SK-N-MC (cell line): ENCODE measurements around the gene ATG13.

Experiments
- DNase-seq: peaks from one replicate; pipeline ENCODE4 v3.0.0-alpha.2; 2011; ENCODE audit warnings: low read depth, low spot score
- H3K27ac ChIP-seq: fragments of 200-600 bp; sonication (generic); 2 replicates; pipeline ENCODE4 v1.5.1; 2016; ENCODE audit warnings: mixed run types
- H3K36me3 ChIP-seq: fragments of 200-600 bp; sonication (generic); 2 replicates; pipeline ENCODE4 v1.6.1; 2017; ENCODE audit warnings: antibody characterized with exemption, low read length, mixed read lengths; ENCODE audit not compliant: insufficient read depth
- H3K4me3 ChIP-seq: fragments of 200-600 bp; sonication (generic); 2 replicates; pipeline ENCODE4 v1.5.1; 2016
- H3K9ac ChIP-seq: fragments of 200-600 bp; sonication (generic); 2 replicates; pipeline ENCODE4 v1.8.0; 2017; ENCODE audit warnings: mixed run types, mixed read lengths; ENCODE audit not compliant: insufficient read length
- H3K9me3 ChIP-seq: fragments of 200-600 bp; sonication (generic); 2 replicates; pipeline ENCODE4 v1.6.1; 2017; ENCODE audit warnings: low read depth, mild to moderate bottlenecking, antibody characterized with exemption, low read length, moderate library complexity, mixed read lengths
- EZH2 ChIP-seq: fragments of 200-600 bp; sonication (generic); IDR thresholded peaks from one replicate; pipeline ENCODE4 v1.6.1; 2017; ENCODE audit warnings: antibody characterized with exemption
- FOXP2 ChIP-seq: optimal IDR thresholded peaks from 2 replicates; pipeline ENCODE3; 2011; ENCODE audit warnings: mild to moderate bottlenecking, moderate library complexity; ENCODE audit not compliant: insufficient read depth; ENCODE audit errors: extremely low read length, control extremely low read depth
- POLR2AphosphoS5 ChIP-seq: IDR thresholded peaks from 2 replicates; pipeline ENCODE4 v1.6.1; 2012; ENCODE audit warnings: mild to moderate bottlenecking, low read depth, low read length, borderline replicate concordance

Gene ATG13

DNA sequence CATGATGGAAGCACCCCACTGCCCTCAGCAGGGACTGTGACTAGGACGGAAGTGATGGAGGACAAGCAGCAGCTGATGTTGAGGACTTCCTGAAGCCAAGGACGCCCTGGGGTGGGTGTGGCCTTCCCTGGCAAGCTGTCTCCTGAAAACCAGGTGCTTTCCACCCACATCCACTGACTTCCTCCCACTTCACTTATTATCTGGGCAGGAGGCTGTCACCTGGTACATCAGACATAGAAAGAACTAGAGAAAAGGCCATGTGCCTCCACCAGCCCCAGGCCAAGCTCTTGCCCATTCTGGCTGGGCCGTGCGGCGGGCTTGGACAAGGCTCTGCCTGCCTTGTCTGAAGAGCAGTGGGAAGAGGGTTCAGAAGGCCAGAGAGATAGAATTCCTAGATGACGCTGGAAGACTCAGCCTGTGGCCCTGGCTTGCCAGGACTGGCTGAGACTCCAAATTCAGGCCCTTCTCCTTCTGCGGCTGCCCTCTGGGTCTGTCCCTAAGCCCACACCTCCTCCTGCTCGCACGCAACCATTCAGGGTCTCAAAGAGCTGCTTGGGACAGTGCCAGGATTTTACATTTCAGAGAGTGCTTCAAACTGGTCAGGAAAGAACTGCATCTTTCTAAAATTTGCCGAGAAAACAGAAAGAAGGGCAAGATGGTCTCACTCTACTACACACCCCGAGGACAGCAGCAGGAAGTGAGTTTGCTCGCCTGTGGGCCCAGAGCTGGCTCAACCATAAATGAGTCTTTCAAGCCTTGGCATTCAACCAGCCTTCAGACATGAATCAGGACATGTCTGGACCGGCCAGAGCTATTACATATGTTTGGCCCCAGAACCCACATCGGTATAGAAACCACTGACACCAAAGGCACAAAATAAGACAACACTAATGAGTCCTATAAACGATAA is 69.8 kb downstream of the ATG13 start:
- Histone ChIP-seq H3K27ac (no peak overlapping the region), H3K4me3 (no peak overlapping the region), H3K36me3 (peaks cover 3% of the 10 kb centered on the region; the same call in 1 of the 2 replicates), H3K9me3 (no peaks in the 10 kb centered on the region), H3K9ac (no peak overlapping the region)
- DNase-seq, result no peak
- no peak for TF ChIP-seq EZH2
- TF ChIP-seq POLR2AphosphoS5, result no peak
- no peak for TF ChIP-seq FOXP2

- Histone ChIP-seq H3K27ac (no peak overlapping the region), H3K9ac (no peak overlapping the region), H3K9me3 (no peaks in the 10 kb centered on the region), H3K36me3 (peaks cover 3% of the 10 kb centered on the region; the same call in 1 of the 2 replicates), H3K4me3 (no peak overlapping the region)
- no peak for DNase-seq
- no peak for TF ChIP-seq EZH2
- no peak for TF ChIP-seq FOXP2
- no peak for TF ChIP-seq POLR2AphosphoS5
Observed at GRCh38 chr11:46690702-46691101, 73.3 kb downstream of the ATG13 start.

DNA sequence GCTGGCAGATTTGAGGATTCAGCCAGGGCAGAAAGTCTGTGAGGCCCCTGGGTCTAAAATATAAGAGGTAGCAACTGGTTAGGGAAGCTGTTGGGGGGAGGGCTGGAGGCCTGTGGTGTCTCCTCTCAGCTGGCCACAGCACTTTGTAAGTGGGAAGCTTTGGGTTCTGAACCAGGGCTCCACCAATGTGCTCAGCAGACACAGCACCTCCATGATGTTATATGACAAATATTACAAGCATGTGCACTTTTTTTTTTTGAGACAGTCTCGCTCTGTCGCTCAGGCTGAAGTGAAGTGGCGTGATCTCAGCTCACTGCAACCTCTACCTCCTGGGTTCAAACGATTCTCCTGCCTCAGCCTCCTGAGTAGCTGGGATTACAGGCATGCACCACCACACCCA is 75.1 kb downstream of the ATG13 start:
- TF ChIP-seq POLR2AphosphoS5 (no peak), EZH2 (no peak), FOXP2 (no peak)
- no peaks in the 10 kb centered on the region for H3K9me3 ChIP-seq
- H3K36me3 ChIP-seq, result peaks cover 3% of the 10 kb centered on the region; the same call in 1 of the 2 replicates
- H3K27ac ChIP-seq, result no peak overlapping the region
- H3K9ac ChIP-seq, result no peak overlapping the region
- no peak for DNase-seq
- no peak overlapping the region for H3K4me3 ChIP-seq

DNA sequence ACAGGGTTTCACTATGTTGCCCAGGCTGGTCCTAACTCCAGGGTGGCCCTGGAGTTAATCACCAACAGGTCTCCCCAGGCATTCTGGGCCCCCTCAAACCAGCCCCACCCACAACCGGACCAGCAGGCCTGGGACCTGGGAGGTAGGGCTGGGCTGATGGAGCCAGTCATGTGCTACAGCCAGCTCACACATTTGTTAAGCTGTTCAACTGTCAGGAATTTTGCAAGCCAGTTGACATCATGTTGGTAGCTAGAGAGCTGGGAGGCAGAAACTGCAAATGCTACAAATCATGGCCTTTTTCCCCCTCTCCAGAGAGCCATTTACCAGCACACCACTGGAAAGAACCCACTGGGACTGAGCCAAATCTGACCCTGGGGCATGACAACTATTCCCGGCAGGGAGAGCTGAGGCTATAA is 76.3 kb downstream of the ATG13 start:
- no peak overlapping the region for H3K9ac ChIP-seq
- TF ChIP-seq POLR2AphosphoS5 (no peak), FOXP2 (no peak), EZH2 (no peak)
- no peak overlapping the region for H3K4me3 ChIP-seq
- DNase-seq, result no peak
- no peaks in the 10 kb centered on the region for H3K9me3 ChIP-seq
- H3K36me3 ChIP-seq, result no peaks in the 10 kb centered on the region; the same call in 1 of the 2 replicates
- no peak overlapping the region for H3K27ac ChIP-seq

DNA sequence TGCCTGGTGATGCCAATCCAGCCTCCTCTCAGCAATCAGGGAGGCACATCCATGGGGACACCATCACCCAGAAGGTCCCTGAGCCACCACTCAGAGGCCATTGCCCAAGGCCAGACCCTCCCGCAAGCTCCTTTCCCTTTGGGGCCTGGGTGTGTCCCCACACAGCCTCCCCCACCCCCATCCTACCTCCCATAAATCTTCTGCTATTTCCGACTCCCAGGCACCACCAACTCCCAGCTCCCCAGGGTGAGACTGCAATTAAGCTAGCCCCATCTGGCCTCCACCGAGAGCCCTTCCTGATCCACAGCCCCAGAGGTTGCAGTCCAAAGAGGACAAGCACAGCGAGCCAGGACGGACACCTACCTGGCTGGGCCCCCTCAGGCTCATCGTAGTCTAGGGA is 76.7 kb downstream of the ATG13 start:
- H3K4me3 ChIP-seq, result no peak overlapping the region
- no peaks in the 10 kb centered on the region; the same call in 1 of the 2 replicates for H3K36me3 ChIP-seq
- no peak for DNase-seq
- no peak overlapping the region for H3K27ac ChIP-seq
- H3K9me3 ChIP-seq, result no peaks in the 10 kb centered on the region
- TF ChIP-seq POLR2AphosphoS5 (no peak), FOXP2 (no peak), EZH2 (no peak)
- H3K9ac ChIP-seq, result no peak overlapping the region

GRCh38 chr11:46694607-46695006 is 77.3 kb downstream of the ATG13 start:
- no peak for DNase-seq
- Histone ChIP-seq H3K9me3 (no peaks in the 10 kb centered on the region), H3K9ac (no peak overlapping the region), H3K27ac (no peak overlapping the region), H3K36me3 (no peaks in the 10 kb centered on the region; the same call in 1 of the 2 replicates), H3K4me3 (no peak overlapping the region)
- no peak for TF ChIP-seq EZH2
- TF ChIP-seq FOXP2, result no peak
- TF ChIP-seq POLR2AphosphoS5, result no peak

- Histone ChIP-seq H3K9me3 (no peaks in the 10 kb centered on the region), H3K36me3 (no peaks in the 10 kb centered on the region; the same call in 1 of the 2 replicates), H3K9ac (no peak overlapping the region), H3K4me3 (no peak overlapping the region), H3K27ac (no peak overlapping the region)
- TF ChIP-seq FOXP2 (no peak), POLR2AphosphoS5 (no peak), EZH2 (no peak)
- no peak for DNase-seq
Observed at GRCh38 chr11:46695345-46696211, 78.2 kb downstream of the ATG13 start.

DNA sequence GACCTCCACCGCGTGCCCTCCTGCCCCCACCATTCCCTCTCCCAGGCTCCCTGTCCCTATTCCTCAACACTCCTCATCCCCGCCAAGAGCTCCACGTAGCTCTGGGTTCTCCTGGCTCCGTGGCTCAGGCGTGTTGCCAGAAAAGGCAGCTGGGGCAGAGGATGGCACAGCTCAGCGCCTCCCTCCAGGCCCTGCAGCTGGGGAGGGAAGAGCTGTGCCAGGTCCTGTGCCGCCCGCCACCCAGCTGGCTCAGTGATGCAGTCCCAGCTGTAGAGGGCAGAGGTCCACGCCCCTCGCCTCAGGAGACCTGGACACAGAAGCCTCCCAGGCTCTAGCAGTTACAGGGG is 78.8 kb downstream of the ATG13 start:
- no peak for TF ChIP-seq FOXP2
- TF ChIP-seq POLR2AphosphoS5, result no peak
- no peak for TF ChIP-seq EZH2
- Histone ChIP-seq H3K27ac (no peak overlapping the region), H3K9me3 (no peaks in the 10 kb centered on the region), H3K36me3 (no peaks in the 10 kb centered on the region; the same call in 1 of the 2 replicates), H3K9ac (no peak overlapping the region), H3K4me3 (no peak overlapping the region)
- DNase-seq, result no peak
